Stimulated activated CD4-positive, alpha-beta T cell treated with anti-CD3 and anti-CD28 coated beads, Interleukin-1b, Interleukin-23, amount 100 ng/mL, for 4 hours (primary cell): ENCODE results near the gene TMEM52.

Source experiments
- DNase-seq, 2 donors: peaks; one replicate each; pipeline ENCODE4 v3.0.0-alpha.2; 2020; ENCODE audit warnings: low read depth in 2 of 2

TMEM52 gene

DNA sequence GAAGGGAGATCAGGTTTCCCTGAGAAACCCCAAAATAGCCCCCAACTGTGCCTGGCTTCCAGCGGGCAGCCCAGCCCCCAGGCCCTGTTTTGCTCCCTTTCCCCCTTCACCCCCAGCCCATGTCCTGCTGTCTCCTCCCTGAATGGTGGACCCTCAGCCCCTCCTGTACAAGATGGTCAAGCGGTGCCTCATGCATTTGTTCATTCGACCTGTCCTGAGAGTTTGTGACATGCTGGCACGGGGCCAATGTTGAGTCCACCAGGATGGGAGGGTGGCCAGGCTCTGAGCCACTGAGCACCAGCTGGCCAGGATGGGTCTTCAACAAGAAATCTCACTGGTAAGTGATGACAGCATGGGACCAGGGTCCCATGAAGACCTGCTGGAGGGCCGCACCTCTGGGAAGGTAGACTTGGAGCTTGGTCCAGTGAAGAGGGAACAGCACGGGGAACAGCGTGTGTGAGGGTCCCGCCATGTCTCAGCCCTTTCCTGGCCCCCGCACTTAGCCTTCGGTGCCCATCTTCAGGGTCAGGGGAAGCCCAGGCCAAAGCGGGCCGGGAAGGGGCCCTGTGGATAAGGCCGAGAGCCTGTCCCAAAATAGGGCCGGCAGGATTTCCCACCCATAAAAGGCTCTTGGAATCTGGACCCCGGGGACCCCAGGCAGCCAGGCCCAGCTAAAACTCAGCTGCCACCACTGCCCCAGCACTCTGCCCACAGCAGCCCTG, 3.9 kb downstream of the TMEM52 start, which contains the start of gene CALML6:
TSS of gene CALML6 (plus strand) at position 290 of the 722 bp plus-strand sequence. CDS start at position 311, 21 bp downstream.
- no peak for DNase-seq

DNA sequence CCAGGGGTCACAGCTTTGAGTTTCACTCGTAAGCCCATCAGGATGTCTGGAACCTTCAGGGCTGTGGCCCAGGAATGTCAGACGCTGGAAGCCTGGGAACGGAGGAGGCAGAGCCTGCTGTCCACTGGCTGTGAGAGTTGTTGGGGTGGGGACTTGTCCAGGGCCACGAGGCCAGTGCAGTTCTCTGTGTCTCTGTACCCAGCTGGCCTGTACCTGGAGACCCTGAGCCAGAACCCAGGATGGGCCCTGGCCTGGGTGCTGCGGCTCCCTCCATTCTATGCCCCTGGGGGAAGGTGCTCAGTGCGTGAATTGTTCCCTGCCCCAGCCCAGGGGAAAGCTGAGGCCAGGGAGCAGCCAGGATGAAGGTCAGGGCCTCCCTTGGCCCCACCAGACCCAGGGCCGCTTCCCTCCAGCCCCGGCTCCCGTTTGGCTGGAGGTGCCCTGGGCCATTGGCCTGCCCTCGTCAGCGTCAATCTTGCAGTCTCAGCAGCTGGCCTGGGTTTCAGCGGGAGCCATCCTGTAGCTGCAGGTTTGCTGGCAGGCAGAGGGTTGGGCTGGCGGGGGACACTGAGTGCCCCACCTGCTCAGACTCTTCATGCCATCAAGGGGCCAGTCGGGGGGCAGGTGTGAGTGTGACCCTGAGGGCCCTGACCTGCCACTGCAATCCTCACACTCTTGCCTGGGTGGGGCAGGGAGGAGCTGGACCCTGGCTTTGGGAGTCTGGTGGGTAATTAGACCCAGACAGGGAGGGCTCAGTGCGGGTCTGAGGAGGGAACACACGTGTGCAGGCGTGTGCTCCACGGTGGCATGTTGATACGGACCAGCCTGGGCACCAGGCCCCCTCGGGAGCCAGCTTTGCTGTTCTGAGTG, 4.7 kb downstream of the TMEM52 start:
- DNase-seq, result no peak

DNA sequence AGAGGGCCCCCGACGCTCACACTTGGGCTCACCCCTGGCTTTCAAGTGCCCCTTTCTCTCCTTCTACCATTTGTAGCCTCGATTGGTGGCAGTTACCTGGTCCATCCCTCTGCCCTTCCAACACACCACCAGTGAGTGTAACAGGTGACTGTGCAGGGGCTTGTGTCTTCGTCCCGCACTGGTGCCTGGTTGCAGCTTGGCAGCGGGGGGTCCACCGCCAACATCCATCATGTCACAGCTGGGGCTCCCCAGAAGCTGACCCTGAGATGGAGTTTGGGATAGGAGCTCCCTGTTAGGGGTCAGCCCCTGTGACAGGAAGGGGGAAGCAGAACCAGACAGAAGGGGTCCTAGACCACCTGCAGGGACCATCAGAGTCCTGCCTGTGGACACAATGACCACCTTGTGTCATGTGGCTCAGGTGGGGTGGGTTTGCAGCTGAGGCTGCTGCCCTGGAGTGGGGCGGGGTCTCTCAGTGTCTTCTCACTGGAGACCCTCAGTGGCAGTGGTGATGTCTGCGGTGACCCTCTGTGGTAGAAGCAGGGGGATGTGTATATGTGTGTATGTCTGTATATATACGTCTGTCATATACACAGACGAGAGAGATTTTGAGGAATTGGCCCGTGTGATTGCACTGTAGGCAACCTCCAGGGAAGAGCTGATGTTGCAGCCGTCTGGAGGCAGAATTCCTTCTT, 7.6 kb downstream of the TMEM52 start:
- DNase-seq, result no peak

DNA sequence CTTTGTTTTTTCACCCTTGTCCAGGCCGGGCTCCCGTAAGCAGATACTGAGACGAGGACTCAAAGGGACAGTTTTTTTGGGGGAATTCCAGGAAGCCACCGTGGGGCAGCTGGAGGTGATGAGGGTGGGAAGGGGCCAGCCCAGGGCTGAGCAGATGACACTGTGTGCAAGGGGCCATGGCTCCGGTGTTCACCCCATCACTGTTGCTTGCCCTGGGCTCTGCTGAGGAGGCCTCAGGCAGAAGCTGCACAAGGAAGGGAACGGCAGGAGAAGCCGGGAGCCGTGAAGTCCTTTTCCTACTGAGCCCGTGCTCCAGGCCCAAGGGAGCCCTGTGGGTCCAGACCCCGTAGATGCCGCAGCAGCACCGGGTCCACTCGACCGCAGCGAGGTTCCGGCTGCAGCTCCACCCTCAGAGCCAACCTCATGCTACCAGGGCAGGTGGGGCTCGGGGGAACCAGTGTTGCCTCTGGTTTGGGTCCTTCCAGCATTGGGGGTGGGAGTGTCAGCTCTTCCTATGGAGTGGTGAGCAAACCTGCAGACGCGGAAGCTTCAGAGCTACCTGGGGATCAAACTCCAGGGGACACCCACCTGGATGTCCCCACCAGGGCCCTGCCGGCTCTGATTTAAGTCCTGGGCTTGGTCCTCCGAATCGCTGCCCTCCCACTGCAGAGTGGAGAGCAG, 8.3 kb downstream of the TMEM52 start:
- no peak for DNase-seq

DNA sequence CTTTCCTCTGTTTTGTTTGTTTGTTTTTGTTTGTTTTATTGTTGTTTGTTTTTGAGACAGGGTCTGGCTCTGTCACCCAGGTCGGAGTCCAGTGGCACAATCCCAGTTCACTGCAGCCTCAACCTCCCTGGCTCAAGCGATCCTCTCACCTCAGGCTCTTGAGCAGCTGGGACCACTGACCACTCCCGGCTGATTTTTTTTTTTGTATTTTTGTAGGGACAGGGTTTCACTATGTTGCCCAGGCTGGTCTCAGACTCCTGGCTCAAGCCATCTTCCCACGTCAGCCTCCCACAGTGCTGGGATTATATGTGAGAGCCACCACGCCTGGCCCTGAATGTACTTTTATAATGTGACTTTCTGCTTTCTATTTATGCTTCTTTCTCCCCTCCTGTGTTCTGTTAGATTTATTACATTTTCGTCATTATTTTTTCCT, 9.0 kb downstream of the TMEM52 start:
- DNase-seq, result no peak

DNA sequence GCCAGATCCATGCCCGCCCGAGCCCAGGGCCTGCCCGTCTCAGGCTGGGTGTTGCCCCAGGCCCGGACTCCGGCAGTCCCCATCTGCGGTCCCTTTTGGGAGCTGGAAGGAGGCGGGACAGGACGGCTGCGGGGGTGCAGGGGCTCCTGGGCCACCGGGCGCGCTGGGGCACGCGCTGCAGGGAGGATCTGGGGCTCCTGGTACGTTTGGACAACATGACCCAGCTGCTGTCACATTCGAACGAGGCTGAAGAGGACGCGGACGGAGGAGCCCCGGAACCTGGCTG, 10.6 kb downstream of the TMEM52 start:
- DNase-seq, result no peak

DNA sequence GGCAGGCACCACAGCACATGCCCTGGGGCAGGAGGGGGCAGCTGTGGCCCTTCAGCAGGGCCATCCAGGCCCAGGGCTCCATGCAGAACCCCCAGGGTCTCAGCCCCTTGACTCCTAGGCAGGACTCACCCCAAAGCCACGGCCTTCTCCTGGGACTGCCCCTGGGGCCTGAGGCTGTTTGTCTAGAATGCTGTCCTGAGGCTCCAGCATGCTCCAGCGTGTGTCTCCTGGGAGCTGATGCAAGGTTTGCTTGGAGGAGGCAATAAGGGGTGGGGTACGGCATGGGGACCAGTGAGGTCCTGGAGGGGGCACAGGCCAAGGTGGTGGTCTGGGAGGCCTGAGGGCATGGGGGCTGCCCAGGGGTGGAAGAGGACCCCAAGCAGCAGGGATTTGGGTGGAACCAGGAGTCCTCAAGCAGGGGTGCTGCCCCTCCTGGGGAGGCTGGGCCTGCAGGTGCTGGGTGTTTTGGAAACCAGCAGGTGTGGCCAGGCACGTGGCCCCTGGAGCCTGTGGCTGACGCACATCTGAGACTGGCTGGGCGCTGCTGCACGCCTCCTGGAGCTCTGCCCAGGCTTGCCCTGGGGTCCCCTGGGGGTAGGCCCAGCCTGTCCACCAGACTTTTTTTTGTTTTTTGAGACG, 11.9 kb downstream of the TMEM52 start:
- no peak for DNase-seq

DNA sequence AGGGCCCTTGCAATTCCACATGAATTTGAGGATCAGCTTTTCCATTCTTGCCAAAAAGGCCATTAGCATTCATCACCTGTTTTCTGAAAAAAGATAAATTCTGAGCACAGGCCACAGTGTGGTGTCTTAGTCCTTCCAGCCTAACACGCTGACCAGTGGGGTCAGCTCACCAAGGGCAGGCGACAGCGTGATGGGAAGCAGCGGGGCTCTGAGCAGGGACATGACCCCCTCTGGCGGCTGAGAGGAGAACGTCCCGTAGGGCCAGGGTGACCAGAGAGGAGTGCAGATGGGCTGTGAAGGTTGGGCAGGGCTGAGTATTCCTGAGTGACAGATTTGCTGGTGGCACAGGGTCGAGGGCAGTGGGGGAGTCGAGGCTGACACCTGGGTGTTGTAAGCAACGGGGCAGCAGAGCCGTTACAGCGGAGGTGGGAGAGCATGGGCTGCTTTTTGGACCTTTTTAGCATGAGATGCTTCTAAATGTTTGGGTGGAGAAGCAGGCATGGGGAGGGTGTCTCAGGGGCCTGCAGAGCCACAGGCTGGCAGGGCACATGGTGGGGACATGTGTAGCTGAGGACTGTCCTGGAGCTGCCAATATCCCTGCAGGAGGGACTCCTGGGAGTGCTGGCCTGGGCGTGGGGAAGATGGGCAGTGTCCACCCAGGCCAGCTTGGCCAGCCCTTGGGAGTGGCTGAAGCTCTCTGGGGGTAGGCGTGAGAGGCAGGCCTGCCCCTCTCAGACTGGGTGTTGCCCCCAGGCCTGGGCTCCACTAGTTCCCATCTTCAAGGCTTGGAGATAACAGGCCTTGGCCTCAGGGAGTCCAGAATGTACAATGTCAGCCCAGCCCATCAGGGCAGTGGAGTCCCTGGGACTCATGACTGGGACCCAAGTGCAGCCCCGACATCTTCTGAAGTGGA, 12.6 kb downstream of the TMEM52 start:
- peak; percentile 47 to 51 for DNase-seq

DNA sequence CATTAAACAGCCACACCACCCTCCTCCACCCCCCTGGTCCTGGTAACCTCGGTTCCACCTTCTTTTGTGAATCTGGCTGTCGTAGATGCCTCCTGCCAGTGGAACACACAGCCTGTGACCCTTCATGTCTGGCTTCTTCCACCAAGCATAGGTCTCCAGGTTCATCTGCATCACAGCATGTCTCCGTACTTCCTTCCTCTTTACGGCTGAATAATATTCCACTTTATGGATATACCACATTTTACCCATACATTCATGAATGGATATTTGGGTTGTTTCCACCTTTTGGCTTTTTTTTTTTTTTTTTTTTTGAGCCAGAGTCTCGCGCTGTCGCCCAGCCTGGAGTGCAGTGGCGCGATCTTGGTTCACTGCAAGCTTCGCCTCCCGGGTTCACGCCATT, 15.9 kb downstream of the TMEM52 start:
- DNase-seq, result no peak

DNA sequence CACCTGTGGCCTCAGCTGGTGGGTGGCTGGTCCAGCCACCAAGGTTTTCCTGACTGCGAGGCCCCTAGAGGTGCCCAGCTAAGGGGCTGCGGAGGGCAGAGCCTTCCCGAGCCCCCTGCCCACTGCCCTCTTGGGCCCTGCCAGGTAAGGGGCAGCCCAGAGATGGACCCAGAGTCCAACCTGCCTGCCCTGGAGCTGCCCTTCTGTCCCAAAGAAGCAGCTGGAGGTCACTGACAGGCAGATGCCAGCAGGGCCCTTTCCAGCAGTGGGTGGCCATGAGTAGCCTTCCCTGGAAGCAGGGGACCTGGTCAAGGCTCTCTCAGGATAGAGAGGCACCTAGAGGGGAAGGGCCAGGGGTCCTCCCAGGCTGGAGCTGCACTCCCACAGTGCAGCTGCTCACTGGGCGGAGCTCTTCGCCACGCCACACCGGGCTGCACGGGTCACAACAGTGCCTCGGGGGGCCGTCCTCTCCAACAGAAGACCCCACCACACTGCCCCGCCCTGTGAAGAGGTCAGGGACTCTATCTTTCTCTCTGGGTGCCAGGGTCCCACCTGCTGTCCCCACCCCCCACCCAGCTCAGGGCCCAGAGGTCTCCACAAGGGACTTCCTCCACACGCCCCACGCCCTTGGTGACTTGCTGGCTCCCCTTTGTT, 17.3 kb downstream of the TMEM52 start:
- no peak for DNase-seq

DNA sequence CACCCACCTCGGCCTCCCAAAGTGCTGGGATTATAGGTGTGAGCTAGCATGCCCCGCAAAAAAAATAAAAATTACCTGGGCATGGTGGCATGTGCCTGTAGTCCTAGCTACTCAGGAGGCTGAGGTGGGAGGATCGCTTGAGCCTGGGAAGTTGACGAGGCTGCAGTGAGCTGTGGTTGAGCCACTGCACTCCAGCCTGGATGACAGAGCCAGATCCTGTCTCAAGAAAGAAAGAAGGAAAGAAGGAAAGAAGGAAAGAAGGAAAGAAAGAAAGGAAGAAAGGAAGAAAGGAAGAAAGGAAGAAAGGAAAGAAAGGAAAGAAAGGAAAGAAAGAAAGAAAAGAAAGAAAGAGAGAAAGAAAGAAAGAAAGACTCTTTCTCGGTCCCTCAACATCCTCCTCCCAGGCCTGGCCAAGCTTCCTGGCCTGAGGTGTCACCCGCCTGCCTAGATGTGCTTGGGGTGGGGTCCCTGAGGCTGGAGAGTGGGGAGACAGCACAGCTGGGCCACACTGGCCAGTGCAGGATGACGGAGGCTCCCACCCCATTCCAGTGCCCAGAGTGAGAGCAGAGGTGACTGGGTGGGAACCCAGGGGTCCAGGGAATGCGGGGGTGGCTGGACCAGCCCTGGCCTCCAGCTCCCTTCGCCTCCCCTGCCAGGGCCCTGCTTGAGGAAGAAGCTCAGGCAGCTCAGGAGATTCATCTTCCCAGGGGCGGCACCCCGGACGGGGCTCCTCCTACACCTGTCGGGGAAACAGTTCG, 18.0 kb downstream of the TMEM52 start:
- DNase-seq, result no peak

DNA sequence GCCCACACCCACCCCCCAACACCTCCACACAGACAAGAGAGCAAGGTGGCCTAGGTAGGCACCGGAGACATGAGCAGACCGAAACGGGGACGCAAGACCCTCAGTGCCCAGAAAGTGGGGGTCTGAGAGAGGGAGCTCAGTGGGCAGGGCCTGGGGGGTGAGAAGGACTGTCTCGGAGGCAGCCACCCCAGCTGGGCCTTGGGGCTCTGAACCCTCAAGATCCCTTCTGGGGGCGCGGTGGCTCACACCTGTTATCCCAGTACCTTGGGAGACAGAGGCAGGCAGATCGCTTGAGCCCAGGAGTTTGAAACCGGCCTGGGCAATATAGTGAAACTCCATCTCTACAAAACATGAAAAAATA, 19.1 kb downstream of the TMEM52 start:
- DNase-seq, result no peak

DNA sequence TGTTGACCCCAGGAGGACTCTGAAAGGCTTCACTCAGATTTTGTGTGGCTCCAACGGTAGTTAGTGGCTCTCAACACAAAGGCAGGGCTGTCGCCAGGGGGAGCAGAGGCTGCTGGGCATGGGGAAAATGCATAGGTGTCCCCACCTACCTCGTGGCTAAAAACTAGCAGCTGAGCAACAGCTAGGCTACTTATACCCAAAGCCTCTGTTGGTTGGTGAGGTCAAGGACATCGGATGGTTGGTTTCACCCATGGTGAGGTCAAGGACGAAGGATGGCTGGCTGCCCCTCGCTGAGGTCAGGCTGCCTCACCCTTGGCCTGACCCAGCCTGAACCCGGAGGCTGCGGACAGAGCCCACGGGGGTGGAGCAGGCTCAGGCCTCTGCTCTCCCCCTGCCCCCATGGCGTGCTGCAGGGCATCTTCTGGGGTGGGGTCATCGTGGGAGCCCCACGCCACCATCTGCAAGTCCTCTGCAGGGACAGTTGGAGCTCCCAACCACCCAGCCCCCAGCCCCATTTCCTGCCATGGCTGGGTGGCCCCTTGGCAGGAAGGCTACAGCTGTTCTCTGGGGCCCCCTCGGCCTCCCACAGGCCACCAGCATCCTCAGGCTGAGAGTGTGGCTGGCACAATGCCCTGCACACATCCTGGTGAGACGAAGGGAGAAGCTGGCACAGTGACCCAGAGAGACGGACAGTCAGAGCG, 19.7 kb downstream of the TMEM52 start:
- no peak for DNase-seq

DNA sequence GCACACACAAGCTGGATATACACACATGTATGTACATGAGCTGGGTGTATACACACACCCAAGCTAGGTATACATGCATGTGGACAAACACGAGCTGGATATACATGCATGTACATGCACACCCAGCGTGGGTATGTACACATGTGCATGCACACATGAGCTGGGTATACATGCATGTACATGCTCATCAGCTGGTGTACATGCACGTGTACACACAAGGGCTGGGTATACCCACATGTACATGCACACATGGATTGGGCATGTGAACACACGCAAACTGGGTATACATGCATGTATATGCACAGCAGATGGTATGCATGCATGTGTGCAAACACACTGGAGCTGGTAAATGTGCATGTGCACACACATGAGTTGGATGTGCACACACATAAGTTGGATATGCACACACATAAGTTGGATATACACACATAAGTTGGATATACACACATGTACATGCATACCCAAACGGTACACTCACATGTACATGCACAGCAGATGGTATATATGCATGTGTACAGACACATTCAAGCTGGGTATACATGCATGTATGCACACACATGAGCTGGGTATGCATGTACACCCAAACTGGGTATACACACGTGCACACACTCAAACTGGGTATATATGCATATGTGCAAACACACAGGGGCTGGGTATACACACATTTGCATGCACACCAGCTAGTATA, 20.7 kb downstream of the TMEM52 start:
- no peak for DNase-seq

DNA sequence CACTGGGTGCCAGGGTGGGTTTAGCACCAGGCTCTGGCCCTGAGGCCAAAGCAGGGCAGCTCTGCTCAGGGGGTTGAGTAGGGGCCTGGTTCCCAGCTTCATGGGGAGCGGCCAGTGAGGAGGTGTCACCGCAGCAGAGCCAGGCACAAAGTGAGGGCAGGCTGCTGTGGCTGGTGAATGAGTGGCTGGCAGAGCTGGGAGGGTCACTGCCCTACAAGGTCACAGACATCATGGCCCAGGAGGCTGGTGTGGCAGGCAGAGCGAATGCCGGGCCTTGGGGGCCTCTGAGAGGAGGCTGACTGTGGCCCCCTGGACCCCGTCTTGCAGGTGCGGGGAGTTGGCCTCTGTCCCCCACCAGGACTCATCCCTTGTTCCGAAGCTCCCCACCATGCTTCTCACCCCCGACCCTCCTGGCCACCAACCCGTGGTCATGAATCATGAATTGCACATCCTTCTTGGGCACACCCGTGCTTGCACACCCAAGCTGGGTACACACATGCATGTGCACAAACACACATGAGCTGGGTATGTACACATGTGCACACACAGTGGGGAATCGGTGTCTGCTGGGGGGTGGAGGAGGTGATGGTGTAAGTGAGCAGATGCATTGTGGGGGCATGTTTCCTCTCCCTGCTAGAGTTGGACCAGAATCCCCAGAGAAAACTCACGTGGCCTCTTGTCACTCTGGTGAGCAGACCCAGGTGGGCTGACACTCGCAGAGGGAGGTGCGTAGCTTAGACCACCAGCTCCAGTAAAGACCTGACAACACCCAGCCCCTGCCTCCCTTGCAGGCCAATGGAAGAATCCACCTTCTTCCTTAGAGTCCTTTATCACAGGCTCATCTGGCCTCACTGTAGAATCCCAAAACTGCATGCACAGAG, 23.4 kb downstream of the TMEM52 start:
- DNase-seq, result no peak

DNA sequence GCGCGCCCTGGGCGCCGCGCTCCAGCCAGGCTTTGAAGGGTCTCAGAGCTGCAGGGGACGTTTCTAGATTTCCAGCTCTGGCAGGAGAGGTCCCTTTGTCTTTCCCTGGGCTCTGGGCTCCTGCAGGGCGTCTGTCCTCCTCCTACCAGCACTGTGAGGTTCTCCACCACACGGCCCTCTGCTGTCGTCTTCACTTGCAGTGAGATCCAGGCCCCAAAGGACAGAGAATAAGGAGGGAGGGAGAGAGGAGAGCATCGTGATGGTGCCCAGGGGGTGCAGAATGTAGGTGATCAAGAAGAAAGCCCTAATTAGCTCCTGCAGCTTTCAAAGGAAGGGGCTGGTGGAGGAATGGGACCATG, 24.0 kb downstream of the TMEM52 start:
- DNase-seq, result no peak
